Liver (tissue), 9 donors: ENCODE results near the gene WDR77. TPM values are rescaled to one million over a fixed set of nuclear protein-coding genes. Genes with fewer than 3 reads are reported as not detected.
A peak's percentile ranks its signal among the peaks of the same experiment; 100 is the strongest.

Experiments
- DNase-seq: peaks from one replicate; pipeline ENCODE4 v3.0.0-alpha.2; 2017; ENCODE audit warnings: low spot score
- H3K27ac ChIP-seq, 2 donors: one replicate each; pipeline ENCODE4 v1.7.0; 2013; ENCODE audit warnings: inconsistent platforms in 2 of 2, low read length in 2 of 2, control low read depth in 1 of 2, low read depth in 1 of 2, mild to moderate bottlenecking in 1 of 2
- H3K27me3 ChIP-seq, 4 donors: one replicate each; pipeline versions ENCODE4 v1.6.1 to v1.7.0; 2013; ENCODE audit warnings: low read length in 3 of 4, inconsistent platforms in 1 of 4, mild to moderate bottlenecking in 1 of 4, moderate library complexity in 1 of 4; ENCODE audit not compliant: control insufficient read depth in 4 of 4, insufficient read depth in 4 of 4
- H3K36me3 ChIP-seq, 4 donors: one replicate each; pipeline versions ENCODE4 v1.6.1 to v1.7.0; 2013; ENCODE audit warnings: low read length in 3 of 4, mild to moderate bottlenecking in 3 of 4, low read depth in 1 of 4, moderate library complexity in 1 of 4; ENCODE audit not compliant: control insufficient read depth in 4 of 4, insufficient read depth in 3 of 4
- H3K4me1 ChIP-seq, 4 donors: one replicate each; pipeline versions ENCODE4 v1.6.1 to v1.7.0; 2013; ENCODE audit warnings: low read length in 3 of 4, mild to moderate bottlenecking in 3 of 4, moderate library complexity in 1 of 4; ENCODE audit not compliant: control insufficient read depth in 4 of 4, insufficient read depth in 4 of 4
- H3K4me3 ChIP-seq, 3 donors: one replicate each; pipeline versions ENCODE4 v1.6.1 to v1.7.0; 2013; ENCODE audit warnings: low read length in 3 of 3, control low read depth in 1 of 3, low read depth in 1 of 3, mild to moderate bottlenecking in 1 of 3
- H3K9ac ChIP-seq, 2 donors: one replicate each; pipeline ENCODE4 v1.7.0; 2013; ENCODE audit warnings: low read length in 2 of 2, mild to moderate bottlenecking in 2 of 2, moderate library complexity in 2 of 2, control low read depth in 1 of 2, low read depth in 1 of 2
- H3K9me3 ChIP-seq, 4 donors: one replicate each; pipeline versions ENCODE4 v1.6.1 to v1.7.0; 2013; ENCODE audit warnings: low read length in 3 of 4; ENCODE audit not compliant: control insufficient read depth in 4 of 4
- ATF3 ChIP-seq: IDR thresholded peaks from 2 replicates; pipeline ENCODE4 v1.6.1; 2016; ENCODE audit warnings: antibody characterized with exemption
- FOXA1 ChIP-seq: IDR thresholded peaks from 2 replicates; pipeline ENCODE4 v1.6.1; 2016; ENCODE audit warnings: antibody characterized with exemption
- FOXA2 ChIP-seq: IDR thresholded peaks from 2 replicates; pipeline ENCODE4 v1.6.1; 2016; ENCODE audit warnings: antibody characterized with exemption
- HNF4G ChIP-seq: IDR thresholded peaks from 2 replicates; pipeline ENCODE4 v1.6.1; 2016; ENCODE audit warnings: antibody characterized with exemption
- JUND ChIP-seq, 2 donors: IDR thresholded peaks; 2 replicates each; pipeline ENCODE4 v1.6.1; 2016; ENCODE audit warnings: antibody characterized with exemption in 2 of 2
- NR2F2 ChIP-seq: IDR thresholded peaks from 2 replicates; pipeline ENCODE4 v1.6.1; 2016; ENCODE audit warnings: antibody characterized with exemption
- RAD21 ChIP-seq, 2 donors: IDR thresholded peaks; 2 replicates each; pipeline ENCODE4 v1.6.1; 2016; ENCODE audit warnings: antibody characterized with exemption in 2 of 2, mild to moderate bottlenecking in 2 of 2
- SP1 ChIP-seq: IDR thresholded peaks from 2 replicates; pipeline ENCODE4 v1.6.1; 2018; ENCODE audit warnings: antibody characterized with exemption, mild to moderate bottlenecking
- TAF1 ChIP-seq: conservative IDR thresholded peaks from 2 replicates; pipeline ENCODE4 v1.6.1; 2016; ENCODE audit warnings: antibody characterized with exemption, mild to moderate bottlenecking
- ZBTB33 ChIP-seq: IDR thresholded peaks from 2 replicates; pipeline ENCODE4 v1.6.1; 2016; ENCODE audit warnings: antibody characterized with exemption
- WGBS: extraction: QIAGEN DNeasy Blood & Tissue Kit; methylation state at CpG from one replicate; pipeline ENCODE4 v1.1.7; 2013; 5-methylcytosine and 5-hydroxymethylcytosine counted together
- polyA plus RNA-seq, 2 donors: library from polyadenylated mRNA; stranded (reverse) in 1 of 2; unstranded in 1 of 2; fragments of 200-250 nt in 1 of 2; fragments of >200 nt in 1 of 2; fragmentation: Nextera tagmentation in 1 of 2; extraction: Ambion mirVana in 1 of 2; gene quantifications; one replicate each; pipeline versions ENCODE4 v1.2.1 to v1.2.3, GENCODE V29; 2013 to 2015
- total RNA-seq, 2 donors: library from RNA; depleted of rRNA; stranded (reverse); fragments of >200 nt; gene quantifications; one replicate each; pipeline ENCODE4 v1.2.3, GENCODE V29; 2014
- TF ChIP-seq, protein P1 (sequence below): IDR thresholded peaks from 2 replicates; pipeline ENCODE4 v1.6.1; 2016; ENCODE audit warnings: antibody characterized with exemption
- TF ChIP-seq, protein P2 (sequence below): fragments of 150-350 bp; IDR thresholded peaks from 2 replicates; pipeline ENCODE4 v1.5.1; 2017; ENCODE audit warnings: improper control_type of control experiment, low read depth, low read length; ENCODE audit not compliant: missing input control
- donor health status: healthy.
- donor health status: healthy.
- donor health status: healthy.
- donor health status: healthy.
- donor health status: healthy.

Gene WDR77
- total and polyA plus RNA-seq, 4 donors = 12.7 to 25.3 (median 19.9) TPM

DNA sequence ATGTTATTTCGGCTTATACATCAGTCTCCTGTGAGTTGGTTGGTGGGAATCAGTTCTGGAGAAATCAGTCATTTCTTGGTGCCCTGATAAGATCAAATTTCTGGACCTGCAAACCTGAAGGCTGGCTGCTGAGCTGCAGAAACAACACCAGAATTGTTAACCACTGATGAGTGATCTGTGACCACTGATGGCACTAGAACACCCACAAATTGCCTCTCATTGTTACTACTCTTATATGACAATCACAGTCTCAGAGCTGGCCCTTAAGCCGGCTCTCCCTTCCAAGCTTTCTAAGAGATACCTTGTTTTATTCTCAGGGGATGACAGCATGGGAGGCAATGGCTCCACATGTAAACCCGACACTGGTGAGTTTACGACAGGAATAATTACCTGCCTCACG lies 26.6 kb upstream of the WDR77 start:
- Histone ChIP-seq H3K4me3 (no peak overlapping the region), H3K27me3 (no peaks in the 10 kb centered on the region), H3K9me3 (no peaks in the 10 kb centered on the region), H3K9ac (no peak overlapping the region), H3K36me3 (peaks cover 0 to 15% (median 4%) of the 10 kb centered on the region in 4 donors), H3K4me1 (no peaks in the 10 kb centered on the region), H3K27ac (no peak overlapping the region)
- whole genome bisulfite sequencing = 84% methylated on average over 5 of the region's 5 CpGs
- TF ChIP-seq FOXA2 (no peak), ZBTB33 (no peak), HNF4G (no peak), RAD21 (IDR thresholded peaks at IDR 0.05) (no peak), FOXA1 (no peak)
- no peak for DNase-seq

DNA sequence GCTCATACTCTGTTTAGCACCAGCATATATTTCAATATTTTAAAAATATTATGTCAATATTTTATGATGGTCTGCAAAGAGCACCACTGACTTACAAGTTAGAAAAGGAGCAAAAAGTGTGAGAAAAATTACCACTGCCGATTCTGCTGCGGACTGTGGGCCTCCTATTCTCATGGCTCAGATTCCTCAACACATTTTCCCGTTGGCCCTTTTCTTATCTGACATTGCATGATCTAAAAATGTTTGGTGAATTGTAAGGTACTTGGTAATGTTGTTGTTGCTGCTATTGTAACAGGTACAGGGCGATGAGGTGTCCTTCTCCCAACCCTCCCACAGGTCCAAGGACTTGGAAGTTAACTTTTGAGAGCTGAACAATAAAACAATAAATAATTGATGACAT lies 25.5 kb upstream of the WDR77 start:
- no peak for DNase-seq
- Histone ChIP-seq H3K9ac (peak overlapping the region in 1 of 2 donors; percentile 72), H3K27me3 (no peaks in the 10 kb centered on the region), H3K9me3 (no peaks in the 10 kb centered on the region), H3K36me3 (peaks cover 0 to 22% (median 10%) of the 10 kb centered on the region in 4 donors), H3K4me3 (peak overlapping the region in 1 of 3 donors; percentile 8), H3K4me1 (no peaks in the 10 kb centered on the region), H3K27ac (no peak overlapping the region)
- 84% methylated on average over 4 of the region's 4 CpGs for WGBS
- TF ChIP-seq, protein P1, sequence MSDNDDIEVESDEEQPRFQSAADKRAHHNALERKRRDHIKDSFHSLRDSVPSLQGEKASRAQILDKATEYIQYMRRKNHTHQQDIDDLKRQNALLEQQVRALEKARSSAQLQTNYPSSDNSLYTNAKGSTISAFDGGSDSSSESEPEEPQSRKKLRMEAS = no peak
- TF ChIP-seq ATF3 = no peak
- no peak for TF ChIP-seq FOXA2

DNA sequence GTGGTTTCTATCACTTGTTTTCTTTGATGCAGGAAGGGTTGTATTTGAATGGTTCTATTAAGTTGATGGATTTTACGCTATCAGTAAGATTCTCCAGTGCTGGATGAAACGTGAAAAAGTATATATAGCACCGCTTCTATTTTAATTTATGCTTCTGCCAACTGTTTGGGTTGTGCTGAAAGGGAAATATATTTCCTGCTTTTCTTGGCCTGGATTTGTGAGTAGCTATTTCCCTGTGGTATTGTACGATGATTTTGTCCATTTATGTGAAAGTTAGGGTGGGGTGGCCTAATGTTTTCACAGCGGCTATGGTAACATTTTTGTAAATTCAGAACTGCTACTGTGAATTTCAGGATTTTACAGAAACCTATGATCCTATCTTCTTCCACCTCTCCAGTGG lies 25.1 kb upstream of the WDR77 start:
- 73% methylated on average over 5 of the region's 5 CpGs for WGBS
- TF ChIP-seq NR2F2 (no peak), TAF1 (no peak), RAD21 (IDR thresholded peaks at IDR 0.05) (no peak), SP1 (no peak), JUND (IDR thresholded peaks at IDR 0.05) (no peak), ZBTB33 (no peak)
- TF ChIP-seq, protein P1 = no peak
- TF ChIP-seq, protein P2, sequence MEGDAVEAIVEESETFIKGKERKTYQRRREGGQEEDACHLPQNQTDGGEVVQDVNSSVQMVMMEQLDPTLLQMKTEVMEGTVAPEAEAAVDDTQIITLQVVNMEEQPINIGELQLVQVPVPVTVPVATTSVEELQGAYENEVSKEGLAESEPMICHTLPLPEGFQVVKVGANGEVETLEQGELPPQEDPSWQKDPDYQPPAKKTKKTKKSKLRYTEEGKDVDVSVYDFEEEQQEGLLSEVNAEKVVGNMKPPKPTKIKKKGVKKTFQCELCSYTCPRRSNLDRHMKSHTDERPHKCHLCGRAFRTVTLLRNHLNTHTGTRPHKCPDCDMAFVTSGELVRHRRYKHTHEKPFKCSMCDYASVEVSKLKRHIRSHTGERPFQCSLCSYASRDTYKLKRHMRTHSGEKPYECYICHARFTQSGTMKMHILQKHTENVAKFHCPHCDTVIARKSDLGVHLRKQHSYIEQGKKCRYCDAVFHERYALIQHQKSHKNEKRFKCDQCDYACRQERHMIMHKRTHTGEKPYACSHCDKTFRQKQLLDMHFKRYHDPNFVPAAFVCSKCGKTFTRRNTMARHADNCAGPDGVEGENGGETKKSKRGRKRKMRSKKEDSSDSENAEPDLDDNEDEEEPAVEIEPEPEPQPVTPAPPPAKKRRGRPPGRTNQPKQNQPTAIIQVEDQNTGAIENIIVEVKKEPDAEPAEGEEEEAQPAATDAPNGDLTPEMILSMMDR = no peak
- Histone ChIP-seq H3K9ac (peak overlapping the region; percentile 28 to 72), H3K27me3 (no peaks in the 10 kb centered on the region), H3K4me1 (no peaks in the 10 kb centered on the region), H3K27ac (peak overlapping the region; percentile 49 to 58), H3K4me3 (peak overlapping the region in 1 of 3 donors; percentile 8), H3K9me3 (no peaks in the 10 kb centered on the region), H3K36me3 (peaks cover 0 to 25% (median 14%) of the 10 kb centered on the region in 4 donors)
- no peak for DNase-seq
